HG03060 (cell line): ENCODE measurements around the gene CHRND.
"Not testable (repeated sequence)": the region's sequence is repeated elsewhere in the genome, so short reads cannot be mapped to it uniquely, and the experiment has no call there.

Experiments used
- ATAC-seq: cut with Tn5 transposase; IDR thresholded peaks from one replicate; pipeline ENCODE4 v1.9.1; 2021; ENCODE audit warnings: low read depth, moderate number of reproducible peaks; ENCODE audit not compliant: unreplicated experiment

The CHRND gene

DNA sequence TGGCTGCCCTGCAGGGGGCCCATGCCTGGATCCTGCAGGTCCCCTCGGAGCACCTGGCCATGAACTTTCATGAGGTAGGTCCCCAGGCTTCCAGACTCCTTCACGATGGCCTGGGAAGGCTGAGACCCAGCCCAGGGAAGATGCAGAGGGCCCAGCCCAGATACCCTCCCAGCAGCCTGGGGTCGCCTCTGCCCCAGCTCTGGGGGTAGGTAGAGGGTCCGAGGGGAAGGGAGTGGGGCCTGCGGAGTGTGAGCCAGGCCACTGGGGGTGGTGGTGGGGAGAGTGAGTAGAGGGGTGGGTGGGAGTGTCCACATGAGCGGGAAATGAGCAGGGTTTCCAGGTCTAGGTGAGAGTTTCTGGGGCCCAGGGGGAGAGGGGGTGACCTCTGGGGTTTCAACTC, 1.2 kb upstream of the CHRND start:
- no peak for ATAC-seq

DNA sequence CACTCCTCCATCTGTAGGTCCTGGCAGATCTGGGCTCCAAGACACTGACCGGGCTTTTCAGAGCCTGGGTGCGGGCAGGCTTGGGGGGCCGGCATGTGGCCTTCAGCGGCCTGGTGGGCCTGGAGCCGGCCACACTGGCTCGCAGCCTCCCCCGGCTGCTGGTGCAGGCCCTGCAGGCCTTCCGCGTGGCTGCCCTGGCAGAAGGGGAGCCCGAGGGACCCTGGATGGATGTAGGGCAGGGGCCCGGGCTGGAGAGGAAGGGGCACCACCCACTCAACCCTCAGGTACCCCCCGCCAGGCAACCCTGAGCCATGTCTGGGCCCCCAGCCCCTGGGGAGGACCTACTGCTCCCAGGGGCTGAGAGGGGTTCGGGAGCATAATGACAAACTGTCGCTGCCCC, 761 bp upstream of the CHRND start:
- no peak for ATAC-seq

DNA sequence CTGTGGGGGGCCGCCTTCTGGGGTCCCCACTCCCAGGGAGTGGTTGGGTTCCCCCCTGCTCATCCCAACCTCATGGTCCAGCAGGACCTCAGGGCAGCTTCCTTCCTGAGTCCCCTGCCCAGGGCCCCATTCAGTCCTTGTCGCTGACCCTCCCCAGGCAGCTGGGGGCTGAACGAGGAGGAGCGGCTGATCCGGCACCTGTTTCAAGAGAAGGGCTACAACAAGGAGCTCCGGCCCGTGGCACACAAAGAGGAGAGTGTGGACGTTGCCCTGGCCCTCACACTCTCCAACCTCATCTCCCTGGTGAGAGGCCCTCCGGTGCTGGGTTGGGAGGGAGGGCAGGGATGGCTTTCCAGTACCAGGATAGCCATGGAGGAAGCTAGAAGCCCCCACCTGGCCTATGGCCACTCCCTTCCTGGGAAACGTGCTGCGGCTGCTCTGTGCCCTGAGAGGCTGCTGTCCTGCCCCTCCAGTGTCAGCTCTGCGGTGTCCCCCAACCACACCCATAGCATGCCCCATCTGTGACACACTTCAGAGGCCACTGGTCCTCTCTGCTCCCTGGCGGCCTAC, 497 bp downstream of the CHRND start:
- ATAC-seq, result no peak

DNA sequence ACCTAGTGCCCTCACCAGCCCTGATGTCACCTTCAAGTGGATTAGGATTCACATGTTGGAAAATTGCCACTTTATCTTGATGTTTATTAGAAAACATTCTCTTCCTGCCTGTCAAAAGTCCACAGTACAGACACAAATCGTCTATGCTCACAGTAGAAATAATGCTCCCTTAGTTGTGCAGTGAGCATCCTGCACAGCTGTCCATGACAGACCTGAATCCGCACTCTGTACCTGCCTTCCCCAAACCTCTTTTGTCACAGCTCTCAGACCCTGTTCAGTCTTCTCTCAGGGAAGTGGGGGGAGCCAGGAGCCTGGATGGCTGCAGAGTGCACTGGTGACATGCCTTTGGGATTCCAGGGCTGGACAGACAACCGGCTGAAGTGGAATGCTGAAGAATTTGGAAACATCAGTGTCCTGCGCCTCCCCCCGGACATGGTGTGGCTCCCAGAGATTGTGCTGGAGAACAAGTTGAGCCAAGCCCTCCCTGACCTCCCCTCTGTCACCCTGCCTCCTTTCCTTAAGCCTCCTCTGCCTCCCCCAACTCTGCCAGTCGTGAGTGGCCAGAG, 2.0 kb downstream of the CHRND start:
- no peak for ATAC-seq

DNA sequence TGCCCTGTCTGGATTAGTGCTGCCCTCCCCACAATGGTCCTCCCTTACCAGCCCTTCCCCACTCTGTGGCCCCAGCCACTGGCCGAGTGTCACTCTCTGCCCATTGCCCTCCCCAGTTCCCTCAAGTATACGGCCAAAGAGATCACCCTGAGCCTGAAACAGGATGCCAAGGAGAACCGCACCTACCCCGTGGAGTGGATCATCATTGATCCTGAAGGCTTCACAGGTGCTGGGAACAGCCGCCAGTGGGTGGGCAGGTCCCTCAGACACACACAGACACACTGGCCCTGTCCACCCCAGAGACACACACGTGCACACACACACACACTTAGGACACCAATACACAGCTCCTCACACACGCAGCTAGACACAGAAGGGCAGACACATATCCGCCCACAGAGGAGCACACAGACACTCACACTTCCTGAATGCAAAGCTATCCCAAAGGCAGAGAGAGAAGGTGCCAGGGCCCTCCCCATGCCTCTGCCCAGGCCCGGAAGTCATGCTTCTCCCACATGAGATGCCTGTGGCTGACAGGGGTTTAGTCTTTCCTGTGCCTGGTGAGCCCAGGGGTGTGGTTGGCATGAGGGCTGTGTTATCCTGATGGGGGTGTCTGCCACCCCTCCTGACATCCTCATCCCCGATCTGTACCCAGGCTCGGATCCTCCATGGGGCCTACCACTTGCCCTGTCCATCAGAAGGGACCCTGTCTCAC, 2.9 kb downstream of the CHRND start:
- ATAC-seq, result no peak

DNA sequence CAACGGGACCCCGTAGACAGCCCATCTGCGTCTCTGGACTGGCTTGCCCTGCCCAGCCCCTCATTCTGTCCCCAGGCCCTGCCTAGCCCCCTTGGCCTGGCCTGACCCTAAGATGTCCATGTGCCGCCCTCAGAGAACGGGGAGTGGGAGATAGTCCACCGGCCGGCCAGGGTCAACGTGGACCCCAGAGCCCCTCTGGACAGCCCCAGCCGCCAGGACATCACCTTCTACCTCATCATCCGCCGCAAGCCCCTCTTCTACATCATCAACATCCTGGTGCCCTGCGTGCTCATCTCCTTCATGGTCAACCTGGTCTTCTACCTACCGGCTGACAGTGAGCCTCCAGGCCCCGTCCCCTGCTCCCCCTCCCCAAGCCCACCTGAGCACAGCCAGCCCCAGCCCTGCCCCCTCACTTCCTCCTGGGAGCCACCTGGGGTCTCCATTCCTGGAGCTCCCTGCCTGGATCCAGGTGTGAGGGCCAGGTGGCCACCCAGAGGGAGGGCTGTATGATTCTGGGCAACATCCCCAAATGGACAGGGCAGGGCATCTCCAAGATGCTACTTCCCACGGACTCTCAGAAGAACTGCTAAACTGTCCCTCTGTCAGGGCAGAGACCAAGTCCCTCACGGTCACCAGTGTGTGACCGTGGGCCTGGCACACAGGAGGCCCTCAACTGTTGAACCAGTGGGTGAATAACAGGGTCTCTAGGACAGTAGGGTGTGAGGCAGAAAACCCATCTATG, 4.0 kb downstream of the CHRND start:
- no peak for ATAC-seq

DNA sequence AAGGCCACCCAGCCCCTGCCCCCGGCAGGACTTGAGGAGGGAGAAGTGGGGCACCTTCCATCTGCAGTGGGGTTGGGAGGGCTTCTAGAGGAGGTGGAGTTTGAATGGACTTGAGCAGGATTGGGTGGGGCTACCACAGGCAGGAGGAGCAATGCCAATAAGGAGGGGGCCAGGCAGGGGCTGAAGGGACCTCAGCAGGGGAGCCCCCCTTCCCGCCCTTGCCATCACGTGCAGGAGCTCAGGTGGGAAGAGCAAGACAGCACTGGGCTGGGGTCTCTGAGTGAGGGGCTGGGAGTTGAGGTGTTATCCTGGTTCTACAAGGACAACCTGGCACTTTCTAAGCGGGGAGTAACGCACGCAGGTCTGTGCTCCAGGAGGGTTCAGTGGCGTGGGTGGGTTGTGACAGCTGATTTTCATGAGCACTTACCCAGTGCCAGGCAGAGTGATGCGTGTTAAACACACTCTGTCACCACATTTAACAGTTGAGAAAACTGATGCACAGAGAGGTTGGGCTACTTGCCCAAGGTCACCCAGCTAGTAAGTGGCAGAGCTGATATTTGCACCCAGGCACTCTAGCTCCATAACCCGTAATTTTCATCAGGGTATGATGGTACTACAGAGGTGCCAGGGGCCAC, 4.8 kb downstream of the CHRND start:
- ATAC-seq, result no peak

DNA sequence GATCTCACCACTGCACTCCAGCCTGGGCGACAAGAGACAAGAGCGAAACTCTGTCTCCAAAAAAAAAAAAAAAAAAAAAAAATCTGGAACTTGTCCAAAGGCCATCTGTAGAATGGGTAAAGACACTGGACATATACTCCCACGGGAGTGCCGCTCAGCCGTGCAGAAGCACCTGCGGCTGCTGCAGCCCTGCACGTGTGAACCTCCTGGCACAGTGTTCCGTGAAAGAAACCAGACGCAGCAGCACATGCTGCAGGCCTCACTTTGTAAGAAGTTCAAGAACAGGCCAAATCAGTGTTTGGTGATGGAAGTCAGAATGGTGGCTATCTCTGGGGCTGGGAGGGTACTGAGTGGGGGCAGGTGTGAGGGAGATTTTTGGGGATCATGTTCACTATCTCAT, 6.5 kb downstream of the CHRND start:
- ATAC-seq, result no peak

DNA sequence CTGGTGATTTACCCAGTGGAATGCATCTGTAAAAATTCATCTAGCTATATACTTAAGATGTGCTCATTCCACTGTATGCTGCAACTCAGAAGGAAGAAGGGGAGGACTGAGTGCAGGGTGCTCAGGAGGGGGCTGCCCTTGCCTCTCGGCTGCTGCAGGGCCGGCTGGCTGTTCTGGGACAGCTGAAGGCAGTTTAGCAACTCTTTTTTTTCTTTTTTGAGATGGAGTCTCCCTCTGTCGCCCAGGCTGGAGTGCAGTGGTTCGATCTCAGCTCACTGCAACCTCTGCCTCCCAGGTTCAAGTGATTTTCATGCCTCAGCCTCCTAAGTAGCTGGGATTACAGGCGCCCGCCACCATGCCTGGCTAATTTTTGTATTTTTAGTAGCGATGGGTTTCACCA, 6.9 kb downstream of the CHRND start:
- ATAC-seq, result not testable (repeated sequence)

DNA sequence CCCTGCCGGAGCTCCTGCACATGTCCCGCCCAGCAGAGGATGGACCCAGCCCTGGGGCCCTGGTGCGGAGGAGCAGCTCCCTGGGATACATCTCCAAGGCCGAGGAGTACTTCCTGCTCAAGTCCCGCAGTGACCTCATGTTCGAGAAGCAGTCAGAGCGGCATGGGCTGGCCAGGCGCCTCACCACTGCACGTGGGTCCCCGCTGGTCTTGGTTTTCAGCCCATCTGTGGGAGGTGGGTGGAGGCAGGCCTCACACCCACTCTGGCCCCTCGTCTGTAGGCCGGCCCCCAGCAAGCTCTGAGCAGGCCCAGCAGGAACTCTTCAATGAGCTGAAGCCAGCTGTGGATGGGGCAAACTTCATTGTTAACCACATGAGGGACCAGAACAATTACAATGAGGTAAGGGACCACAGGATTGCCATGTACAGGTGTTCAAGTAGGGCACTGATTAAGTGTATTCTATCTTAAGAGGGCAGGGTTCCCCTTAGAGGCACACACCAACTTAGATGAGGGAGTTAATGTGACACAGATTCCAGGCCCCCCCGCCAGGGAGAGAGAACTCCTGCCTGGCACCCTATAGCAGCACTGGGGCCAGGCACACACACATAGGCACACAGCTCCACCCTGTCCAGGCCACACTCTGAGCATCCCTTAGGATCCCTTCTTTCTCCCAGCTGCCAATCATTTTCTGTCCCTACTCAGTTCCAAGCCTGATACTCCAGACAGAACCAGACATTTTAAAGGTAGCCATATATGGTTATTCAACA, 8.2 kb downstream of the CHRND start:
- ATAC-seq, result no peak

DNA sequence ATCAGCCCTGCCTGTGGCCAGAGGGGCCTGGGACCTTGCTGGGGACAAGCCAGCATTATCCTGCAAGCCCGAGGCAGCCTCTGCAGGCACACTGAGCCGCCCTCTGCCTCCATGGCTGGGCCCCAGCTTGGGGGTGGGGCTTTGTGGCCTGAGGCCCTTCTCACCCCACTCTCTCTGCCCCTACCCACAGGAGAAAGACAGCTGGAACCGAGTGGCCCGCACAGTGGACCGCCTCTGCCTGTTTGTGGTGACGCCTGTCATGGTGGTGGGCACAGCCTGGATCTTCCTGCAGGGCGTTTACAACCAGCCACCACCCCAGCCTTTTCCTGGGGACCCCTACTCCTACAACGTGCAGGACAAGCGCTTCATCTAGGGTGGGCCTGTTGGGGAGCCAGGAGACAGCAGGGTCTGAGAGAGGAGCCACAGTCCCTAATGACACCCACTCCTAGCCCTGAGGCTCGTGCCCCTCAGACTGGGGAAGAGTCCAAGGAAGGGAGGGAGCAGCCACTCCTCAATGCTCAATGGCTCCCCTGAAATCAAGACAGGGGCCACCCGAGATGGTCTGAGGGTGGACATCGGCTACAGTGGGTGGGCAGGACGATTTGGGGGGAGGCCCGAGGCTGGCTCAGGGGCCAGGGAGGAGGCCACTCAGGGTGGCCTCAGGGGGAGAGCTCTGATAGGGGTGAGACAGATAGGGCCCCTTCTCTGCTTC, 9.1 kb downstream of the CHRND start:
- no peak for ATAC-seq

DNA sequence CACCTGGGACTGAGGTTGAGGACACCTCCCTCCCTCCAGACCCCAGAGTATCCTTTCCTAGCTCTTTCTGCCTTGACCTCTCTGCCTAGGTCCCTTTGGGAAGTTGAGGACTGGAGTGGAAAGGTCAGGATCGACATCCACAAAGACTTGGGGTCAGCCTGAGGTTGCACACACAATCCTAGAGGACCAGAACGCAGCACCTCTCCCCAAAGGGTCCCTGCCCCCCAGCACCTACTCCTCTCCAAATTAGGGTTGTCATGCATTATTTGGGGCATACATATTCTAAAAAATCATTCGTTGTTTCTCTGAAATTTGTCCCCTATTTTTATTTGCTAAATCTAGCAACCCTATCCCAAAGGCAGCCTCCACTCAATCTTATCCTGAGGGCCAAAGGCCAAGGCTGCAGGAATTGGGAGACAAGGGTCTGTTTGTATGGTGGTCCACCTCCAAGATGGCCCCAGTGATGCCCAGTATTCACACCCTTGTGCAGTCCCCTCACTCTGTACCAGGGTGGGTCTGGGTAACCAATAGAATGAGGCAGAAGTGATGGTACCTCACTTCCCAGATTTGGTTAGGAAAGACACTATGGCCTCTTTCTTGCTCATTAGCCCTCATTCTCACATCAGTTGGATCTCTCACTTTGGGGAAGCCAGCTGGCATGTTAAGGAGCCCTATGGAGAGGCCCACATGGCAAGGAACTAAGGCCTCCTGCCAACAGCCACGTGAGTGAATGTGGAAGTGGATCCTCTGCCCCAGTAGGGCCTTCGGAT, 10.0 kb downstream of the CHRND start:
- no peak for ATAC-seq

DNA sequence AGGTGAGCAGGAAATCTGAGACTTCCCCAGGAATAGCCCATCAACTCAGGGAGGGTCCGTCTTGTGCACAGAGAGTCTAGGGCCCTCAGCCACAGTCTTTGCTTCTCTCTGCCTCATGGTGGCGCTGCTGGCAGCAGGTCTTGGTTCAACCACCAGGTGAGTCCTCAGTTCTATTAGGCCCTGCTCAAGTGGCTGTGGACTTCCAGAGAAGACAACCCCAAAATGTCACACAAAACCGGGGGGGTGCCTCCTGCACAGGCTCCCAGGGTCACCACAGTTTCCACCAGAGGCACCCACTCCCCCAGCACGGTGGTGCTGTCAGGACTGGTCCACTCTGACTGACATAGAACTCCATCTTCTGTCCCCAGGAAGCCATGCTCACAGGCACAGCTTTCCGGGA, 11.1 kb downstream of the CHRND start:
- ATAC-seq, result no peak

DNA sequence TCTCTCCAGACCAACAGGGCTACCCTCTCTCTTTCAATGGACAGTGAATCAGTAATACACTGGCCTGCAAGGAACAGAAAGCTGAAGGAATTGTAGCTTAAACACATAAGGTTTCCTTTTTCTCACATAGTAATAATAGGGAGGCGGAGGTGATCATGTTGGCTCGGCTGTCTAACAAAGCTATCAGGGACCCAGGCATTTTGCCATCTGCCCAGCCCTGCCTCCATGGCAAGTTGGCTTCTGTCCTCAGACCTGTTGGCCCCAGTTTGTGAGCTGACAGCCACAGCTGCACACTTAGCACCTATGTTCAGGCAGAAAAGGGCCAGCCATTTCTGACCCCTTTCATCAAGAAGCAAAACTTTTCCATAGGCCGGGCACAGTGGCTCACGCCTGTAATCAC, 11.5 kb downstream of the CHRND start:
- no peak for ATAC-seq

DNA sequence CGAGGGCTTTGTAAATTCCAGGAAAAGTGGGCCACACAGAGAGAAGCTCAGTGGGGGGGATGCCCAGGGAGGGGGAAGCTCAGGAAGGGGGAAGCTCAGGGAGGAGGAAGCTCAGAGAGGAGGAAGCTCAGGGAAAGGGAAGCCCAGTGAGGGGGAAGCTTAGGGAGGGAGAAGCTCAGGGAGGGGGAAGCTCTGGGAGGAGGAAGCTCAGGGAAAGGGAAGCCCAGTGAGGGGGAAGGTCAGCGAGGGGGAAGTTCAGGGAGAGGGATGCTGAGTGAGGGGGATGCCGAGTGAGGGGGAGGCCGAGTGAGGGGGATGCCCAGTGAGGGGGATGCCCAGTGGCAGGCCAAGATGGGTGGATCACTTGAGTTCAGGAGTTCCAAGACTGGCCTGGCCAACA, 12.7 kb downstream of the CHRND start:
- ATAC-seq, result no peak

DNA sequence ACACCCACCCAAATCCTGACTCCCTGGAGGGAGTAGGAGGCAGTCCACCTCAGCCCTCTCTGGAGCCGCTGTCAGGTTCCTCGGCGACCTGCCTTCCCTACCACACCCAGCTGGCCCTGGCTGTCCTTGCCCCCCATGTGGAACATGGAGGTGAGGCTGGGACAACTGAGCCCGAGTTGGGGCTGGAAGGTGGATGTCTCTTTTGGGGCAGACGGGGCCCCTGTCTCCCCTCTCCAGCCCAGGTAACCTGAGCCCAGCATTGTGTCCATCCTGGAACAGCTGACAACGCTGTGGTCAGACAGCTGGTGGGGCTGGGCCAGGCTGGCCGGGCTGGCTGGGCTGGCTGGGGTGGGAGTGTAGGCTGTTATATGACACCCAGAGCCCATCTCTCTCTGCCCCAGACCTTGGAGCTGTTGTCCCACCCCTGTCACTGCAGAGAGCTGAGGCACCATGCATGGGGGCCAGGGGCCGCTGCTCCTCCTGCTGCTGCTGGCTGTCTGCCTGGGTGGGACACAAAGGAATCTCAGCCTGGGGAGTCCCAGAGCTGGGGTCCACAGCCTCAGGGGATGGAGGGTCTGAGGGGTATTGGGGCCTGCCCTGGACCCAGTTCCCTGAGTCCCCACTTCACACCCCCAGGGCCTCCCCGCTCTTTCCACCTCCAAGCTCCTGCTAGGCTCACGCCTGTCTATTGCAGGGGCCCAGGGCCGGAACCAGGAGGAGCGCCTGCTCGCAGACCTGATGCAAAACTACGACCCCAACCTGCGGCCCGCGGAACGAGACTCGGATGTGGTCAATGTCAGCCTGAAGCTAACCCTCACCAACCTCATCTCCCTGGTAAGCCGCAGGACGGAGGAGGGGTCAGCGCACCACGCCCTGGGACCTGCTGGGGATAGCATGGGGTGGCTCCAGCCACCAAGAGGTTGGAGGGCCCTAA, 13.6 kb downstream of the CHRND start, which contains the start of gene CHRNG:
CHRNG (plus strand) TSS at position 395 of the 934 bp plus-strand sequence; CDS start at position 451, 56 bp downstream.
- ATAC-seq, result no peak

DNA sequence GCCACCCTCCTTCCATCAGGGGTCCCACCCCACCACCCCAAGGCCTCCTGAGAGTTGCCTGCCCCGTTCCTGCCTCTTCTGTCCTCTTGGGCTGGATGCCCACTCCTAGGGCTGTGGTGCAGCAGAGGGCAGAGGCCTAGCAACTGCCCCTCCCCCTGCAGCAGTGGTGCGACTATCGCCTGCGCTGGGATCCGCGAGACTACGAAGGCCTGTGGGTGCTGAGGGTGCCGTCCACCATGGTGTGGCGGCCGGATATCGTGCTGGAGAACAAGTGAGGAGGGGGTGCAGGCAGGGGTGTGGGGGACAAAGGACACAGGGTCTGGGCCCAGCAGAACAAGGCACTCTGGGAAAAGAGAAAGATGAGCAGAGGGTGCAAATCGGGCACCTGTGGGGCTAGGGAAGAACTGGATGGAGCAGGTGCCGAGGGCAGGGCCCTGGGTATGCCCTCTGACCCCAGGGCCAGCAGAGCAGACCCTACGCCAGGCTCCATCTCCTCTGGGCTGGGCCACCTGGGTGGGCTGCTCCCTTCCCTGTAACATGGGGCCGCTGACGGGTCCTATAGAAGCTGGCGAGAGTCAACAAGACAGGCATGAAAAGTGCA, 14.6 kb downstream of the CHRND start:
- ATAC-seq, result no peak
